CD4-positive, alpha-beta memory T cell (primary cell): ENCODE results near the gene ARHGAP6. TPM values are rescaled to one million over a fixed set of nuclear protein-coding genes. Genes with fewer than 3 reads are reported as not detected.
"Not testable (repeated sequence)": the region's sequence is repeated elsewhere in the genome, so short reads cannot be mapped to it uniquely, and the experiment has no call there.

Experiments used
- CTCF ChIA-PET: fragments of 350-600 bp; sonication (Branson Sonifier 250); formaldehyde crosslinking; loops from one replicate; lab custom pipeline; 2021; ENCODE audit warnings: inconsistent platforms; ENCODE audit not compliant: partially characterized antibody; lab: Charles Lee
- POLR2A ChIA-PET: fragments of 350-600 bp; sonication (Branson Sonifier 250); formaldehyde crosslinking; loops from one replicate; lab custom pipeline; 2021; ENCODE audit not compliant: partially characterized antibody; lab: Charles Lee
- DNase-seq, 5 donors: peaks; one replicate each; pipeline versions ENCODE4 v3.0.0 to v3.0.0-alpha.2; 2020 to 2022; ENCODE audit warnings: mixed read lengths in 1 of 5
- H3K27ac ChIP-seq: one replicate; pipeline ENCODE4 v1.7.0; 2013; ENCODE audit warnings: low read depth, low read length
- H3K27me3 ChIP-seq: 2 replicates; pipeline ENCODE4 v1.7.0; 2013; ENCODE audit warnings: mild to moderate bottlenecking, low read length, moderate library complexity; ENCODE audit not compliant: insufficient read depth
- H3K36me3 ChIP-seq: 2 replicates; pipeline ENCODE4 v1.7.0; 2013; ENCODE audit warnings: mild to moderate bottlenecking, low read length, moderate library complexity; ENCODE audit not compliant: insufficient read depth
- H3K4me1 ChIP-seq: 2 replicates; pipeline ENCODE4 v1.7.0; 2013; ENCODE audit warnings: mild to moderate bottlenecking, low read length, moderate library complexity; ENCODE audit not compliant: insufficient read depth
- H3K4me3 ChIP-seq, 2 donors: one replicate each; pipeline ENCODE4 v1.7.0; 2013; ENCODE audit warnings: low read length in 2 of 2, mild to moderate bottlenecking in 1 of 2
- H3K9me3 ChIP-seq, 2 donors: one replicate each; pipeline ENCODE4 v1.7.0; 2013; ENCODE audit warnings: low read length in 2 of 2, control low read depth in 1 of 2; ENCODE audit not compliant: control insufficient read depth in 1 of 2
- H3K27ac Mint-ChIP-seq, 7 donors: one replicate each; pipeline ENCODE4 v1.8.0; 2020 to 2021; ENCODE audit warnings: mixed read lengths in 7 of 7, mild to moderate bottlenecking in 6 of 7, inconsistent platforms in 3 of 7, moderate library complexity in 3 of 7
- H3K27me3 Mint-ChIP-seq, 2 donors: one replicate each; pipeline ENCODE4 v1.8.0; 2020 to 2021; ENCODE audit warnings: mixed read lengths in 2 of 2
- H3K36me3 Mint-ChIP-seq, 2 donors: one replicate each; pipeline ENCODE4 v1.8.0; 2020 to 2021; ENCODE audit warnings: mixed read lengths in 2 of 2, inconsistent platforms in 1 of 2, mild to moderate bottlenecking in 1 of 2
- H3K4me1 Mint-ChIP-seq, 4 donors: one replicate each; pipeline ENCODE4 v1.8.0; 2020 to 2021; ENCODE audit warnings: mixed read lengths in 4 of 4, mild to moderate bottlenecking in 1 of 4
- H3K4me3 Mint-ChIP-seq, 8 donors: one replicate each; pipeline ENCODE4 v1.8.0; 2020 to 2021; ENCODE audit warnings: mixed read lengths in 8 of 8, mild to moderate bottlenecking in 7 of 8, moderate library complexity in 6 of 8, inconsistent platforms in 3 of 8
- H3K9me3 Mint-ChIP-seq, 8 donors: one replicate each; pipeline ENCODE4 v1.8.0; 2020 to 2021; ENCODE audit warnings: mixed read lengths in 8 of 8, mild to moderate bottlenecking in 5 of 8, inconsistent platforms in 3 of 8, moderate library complexity in 1 of 8
- intact Hi-C: fragments of 100-400 bp; cut with micrococcal nuclease; formaldehyde crosslinking; loops from one replicate; pipeline ENCODE4 v1.15.1; 2023
- polyA plus RNA-seq, 2 donors: library from polyadenylated mRNA; unstranded; fragments of 300-500 nt; fragmentation: Illumina TruSeq; gene quantifications; one replicate each; pipeline ENCODE4 v1.2.3, GENCODE V29; 2021
- total RNA-seq, 2 experiments: library from RNA; stranded (reverse); gene quantifications; one replicate each; pipeline ENCODE4 v1.2.3, GENCODE V29; 2021

The ARHGAP6 gene
- total and polyA plus RNA-seq, 4 experiments from 2014 or later, result not detected

DNA sequence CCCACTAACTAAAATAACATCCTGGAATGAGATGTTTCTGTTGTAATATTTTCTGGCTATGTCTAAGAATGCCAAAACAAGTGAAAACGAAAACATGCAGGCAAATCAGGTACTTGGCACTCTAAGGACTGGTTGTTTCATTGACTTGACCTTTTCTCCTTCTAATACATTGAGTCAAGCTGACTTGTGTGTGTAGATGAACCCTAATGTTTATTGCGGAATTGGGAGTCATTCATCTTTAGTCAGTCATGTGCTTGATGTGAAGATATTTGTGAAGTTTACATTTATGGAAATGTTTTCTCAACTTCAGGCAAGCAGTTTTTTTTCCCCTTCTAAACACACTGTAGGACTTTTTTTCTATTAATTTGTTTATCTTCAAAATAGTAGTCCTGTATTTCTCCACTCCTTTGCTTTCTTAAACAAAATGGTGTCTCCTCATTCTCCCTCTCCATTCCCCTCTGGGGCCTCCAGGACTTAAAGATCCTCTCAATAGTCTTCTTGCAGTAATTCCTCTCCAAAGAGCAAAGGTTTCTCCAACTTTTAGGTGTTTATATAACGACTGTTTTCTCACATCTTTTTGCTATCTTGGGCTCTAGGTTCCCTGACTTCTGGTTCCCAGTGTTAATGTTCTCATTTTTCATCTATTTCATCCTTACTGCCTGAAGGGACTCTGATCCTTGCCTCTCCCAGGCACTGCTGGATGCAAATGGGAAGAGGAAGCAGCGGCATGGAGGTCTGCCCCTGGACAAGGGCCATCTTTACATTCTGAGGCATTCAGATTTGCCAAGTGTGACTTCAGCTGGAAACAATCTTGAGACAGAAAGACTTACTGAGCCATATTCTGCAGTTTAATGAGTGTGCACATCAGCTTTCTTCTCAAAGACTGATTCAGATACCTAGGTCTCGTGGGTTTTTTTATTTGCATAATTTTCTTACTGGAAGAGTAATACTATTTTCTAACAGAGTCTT lies 166.4 kb downstream of the ARHGAP6 start:
- Histone ChIP-seq H3K27ac (no peak overlapping the region), H3K4me1 (no peaks in the 10 kb centered on the region), H3K4me3 (no peak overlapping the region), H3K27me3 (no peaks in the 10 kb centered on the region), H3K36me3 (no peaks in the 10 kb centered on the region), H3K9me3 (no peaks in the 10 kb centered on the region)
- ChIA-PET CTCF (no interaction called here), POLR2A (no interaction called here)
- Mint-ChIP-seq H3K4me3 (no peak overlapping the region), H3K27ac (no peak overlapping the region), H3K4me1 (no peaks in the 10 kb centered on the region), H3K36me3 (no peaks in the 10 kb centered on the region), H3K27me3 (peaks cover 0 to 5% of the 10 kb centered on the region in 2 donors), H3K9me3 (peaks cover 0 to 1% (median 0%) of the 10 kb centered on the region in 8 donors)
- intact Hi-C loops, result no loop called here
- no peak for DNase-seq

DNA sequence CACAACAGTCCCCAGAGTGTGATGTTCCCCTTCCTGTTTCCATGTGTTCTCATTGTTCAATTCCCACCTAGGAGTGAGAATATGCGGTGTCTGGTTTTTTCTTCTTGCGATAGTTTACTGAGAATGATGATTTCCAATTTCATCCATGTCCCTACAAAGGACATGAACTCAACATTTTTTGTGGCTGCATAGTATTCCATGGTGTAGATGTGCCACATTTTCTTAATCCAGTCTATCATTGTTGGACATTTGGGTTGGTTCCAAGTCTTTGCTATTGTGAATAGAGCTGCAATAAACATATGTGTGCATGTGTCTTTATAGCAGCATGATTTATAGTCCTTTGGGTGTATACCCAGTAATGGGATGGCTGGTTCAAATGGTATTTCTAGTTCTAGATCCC lies 174.3 kb downstream of the ARHGAP6 start:
- H3K9me3 Mint-ChIP-seq, POLR2A ChIA-PET, H3K36me3 Mint-ChIP-seq, H3K27ac Mint-ChIP-seq, H3K4me3 Mint-ChIP-seq, H3K4me1 ChIP-seq, H3K27me3 ChIP-seq, H3K9me3 ChIP-seq, H3K27me3 Mint-ChIP-seq, H3K27ac ChIP-seq, CTCF ChIA-PET, H3K4me3 ChIP-seq, DNase-seq, intact Hi-C loops, H3K36me3 ChIP-seq, H3K4me1 Mint-ChIP-seq: not testable (repeated sequence)

DNA sequence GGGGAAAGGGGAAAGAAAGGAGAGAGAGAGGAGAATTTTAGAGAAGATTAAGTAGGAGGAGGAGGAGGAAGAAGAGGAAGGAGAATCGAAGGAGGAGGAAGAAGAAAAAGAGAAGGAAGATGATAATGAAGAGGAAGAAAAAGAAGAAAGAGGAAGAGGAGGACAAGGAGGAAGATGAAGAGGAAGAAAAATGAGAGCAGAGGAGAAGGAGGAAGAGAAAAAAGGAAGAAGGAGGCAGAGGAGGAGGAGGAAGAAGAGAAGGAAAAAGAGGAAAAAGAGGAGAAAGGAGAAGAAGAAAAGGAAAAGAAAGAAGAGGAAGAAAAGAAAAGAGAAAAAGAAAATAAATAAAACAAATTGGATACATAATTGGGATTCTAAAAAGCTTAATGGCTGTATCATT lies 181.4 kb downstream of the ARHGAP6 start:
- no peaks in the 10 kb centered on the region for H3K4me1 ChIP-seq
- intact Hi-C loops, result no loop called here
- no peaks in the 10 kb centered on the region for H3K36me3 ChIP-seq
- no peak overlapping the region for H3K4me3 ChIP-seq
- Mint-ChIP-seq H3K4me1 (no peaks in the 10 kb centered on the region), H3K4me3 (no peak overlapping the region), H3K27me3 (peaks cover 2 to 9% of the 10 kb centered on the region in 2 donors), H3K36me3 (no peaks in the 10 kb centered on the region), H3K27ac (no peak overlapping the region), H3K9me3 (peaks cover 0 to 5% (median 0%) of the 10 kb centered on the region in 8 donors)
- no peak for DNase-seq
- H3K9me3 ChIP-seq, result no peaks in the 10 kb centered on the region
- ChIA-PET POLR2A (no interaction called here), CTCF (interaction anchor here (1.7 kb wide), 1 partner anchor 12 kb away, joined by 3 read pairs; no protein-coding TSS in a partner anchor)
- no peak overlapping the region for H3K27ac ChIP-seq
- no peaks in the 10 kb centered on the region for H3K27me3 ChIP-seq

DNA sequence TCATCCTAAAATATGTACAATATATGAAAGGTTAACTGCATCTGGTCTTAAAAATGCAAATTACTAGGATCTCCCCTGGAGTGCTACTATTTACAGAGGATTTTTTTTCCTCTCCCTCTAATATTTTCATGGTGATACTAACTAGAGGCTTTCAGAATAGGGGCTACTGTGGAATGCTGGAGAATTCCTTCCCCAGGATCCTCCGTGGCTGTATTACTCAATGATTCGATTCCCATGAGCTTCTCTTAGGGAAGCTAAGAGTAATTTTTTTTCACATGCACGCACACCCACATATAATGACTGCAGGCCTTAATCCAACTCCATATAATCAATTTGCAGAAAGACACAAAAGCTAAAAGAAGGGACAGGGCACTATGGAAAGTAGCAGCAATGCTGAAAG lies 184.7 kb downstream of the ARHGAP6 start:
- Histone ChIP-seq H3K4me3 (no peak overlapping the region), H3K36me3 (no peaks in the 10 kb centered on the region), H3K4me1 (no peaks in the 10 kb centered on the region), H3K27ac (no peak overlapping the region), H3K27me3 (no peaks in the 10 kb centered on the region), H3K9me3 (no peaks in the 10 kb centered on the region)
- H3K27ac Mint-ChIP-seq, result no peak overlapping the region
- H3K27me3 Mint-ChIP-seq, result peaks cover 0 to 6% of the 10 kb centered on the region in 2 donors
- CTCF ChIA-PET, result no interaction called here
- no peak overlapping the region for H3K4me3 Mint-ChIP-seq
- POLR2A ChIA-PET, result no interaction called here
- H3K36me3 Mint-ChIP-seq, result no peaks in the 10 kb centered on the region
- H3K4me1 Mint-ChIP-seq, result no peaks in the 10 kb centered on the region
- DNase-seq, result no peak
- peaks cover 0 to 2% (median 0%) of the 10 kb centered on the region in 8 donors for H3K9me3 Mint-ChIP-seq
- intact Hi-C loops, result no loop called here

GRCh38 chrX:11480626-11481025 lies 185.1 kb downstream of the ARHGAP6 start:
- Mint-ChIP-seq H3K27ac (no peak overlapping the region), H3K9me3 (peaks cover 0 to 2% (median 0%) of the 10 kb centered on the region in 8 donors), H3K4me1 (no peaks in the 10 kb centered on the region), H3K4me3 (no peak overlapping the region), H3K27me3 (peaks cover 0 to 6% of the 10 kb centered on the region in 2 donors), H3K36me3 (no peaks in the 10 kb centered on the region)
- no peak overlapping the region for H3K4me3 ChIP-seq
- no peaks in the 10 kb centered on the region for H3K4me1 ChIP-seq
- H3K36me3 ChIP-seq, result no peaks in the 10 kb centered on the region
- POLR2A ChIA-PET, result no interaction called here
- no peak for DNase-seq
- H3K27ac ChIP-seq, result no peak overlapping the region
- CTCF ChIA-PET, result no interaction called here
- H3K27me3 ChIP-seq, result no peaks in the 10 kb centered on the region
- no peaks in the 10 kb centered on the region for H3K9me3 ChIP-seq
- intact Hi-C loops, result no loop called here

GRCh38 chrX:11478911-11479310 lies 186.8 kb downstream of the ARHGAP6 start:
- ChIA-PET POLR2A (no interaction called here), CTCF (no interaction called here)
- H3K4me1 ChIP-seq, result no peaks in the 10 kb centered on the region
- H3K4me3 Mint-ChIP-seq, result no peak overlapping the region
- no peaks in the 10 kb centered on the region for H3K36me3 ChIP-seq
- peaks cover 0 to 3% of the 10 kb centered on the region in 2 donors for H3K27me3 Mint-ChIP-seq
- H3K27me3 ChIP-seq, result no peaks in the 10 kb centered on the region
- H3K36me3 Mint-ChIP-seq, result no peaks in the 10 kb centered on the region
- peaks cover 0 to 2% (median 0%) of the 10 kb centered on the region in 8 donors for H3K9me3 Mint-ChIP-seq
- H3K27ac Mint-ChIP-seq, result no peak overlapping the region
- DNase-seq, result no peak
- intact Hi-C loops, result no loop called here
- H3K9me3 ChIP-seq, result no peaks in the 10 kb centered on the region
- no peak overlapping the region for H3K27ac ChIP-seq
- H3K4me1 Mint-ChIP-seq, result no peaks in the 10 kb centered on the region
- no peak overlapping the region for H3K4me3 ChIP-seq

GRCh38 chrX:11478026-11478425 lies 187.7 kb downstream of the ARHGAP6 start:
- CTCF ChIA-PET, result no interaction called here
- Mint-ChIP-seq H3K4me1 (no peaks in the 10 kb centered on the region), H3K27ac (no peak overlapping the region), H3K36me3 (no peaks in the 10 kb centered on the region), H3K27me3 (no peaks in the 10 kb centered on the region), H3K4me3 (no peak overlapping the region), H3K9me3 (peaks cover 0 to 2% (median 0%) of the 10 kb centered on the region in 8 donors)
- intact Hi-C loops, result no loop called here
- Histone ChIP-seq H3K27me3 (no peaks in the 10 kb centered on the region), H3K9me3 (no peaks in the 10 kb centered on the region), H3K27ac (no peak overlapping the region), H3K4me3 (no peak overlapping the region), H3K4me1 (no peaks in the 10 kb centered on the region), H3K36me3 (no peaks in the 10 kb centered on the region)
- DNase-seq, result no peak
- POLR2A ChIA-PET, result no interaction called here
